Vagina (tissue), 2 donors: ENCODE data around the gene TAF10. TPM values are rescaled to one million over a fixed set of nuclear protein-coding genes. Genes with fewer than 3 reads are reported as not detected.

Experiments used
- DNase-seq, 2 donors: peaks; one replicate each; pipeline ENCODE4 v3.0.0-alpha.2; 2017; ENCODE audit errors: extremely low spot score in 2 of 2
- H3K27ac ChIP-seq: fragments of 200-600 bp; sonication (generic); one replicate; pipeline ENCODE4 v1.5.1; 2019
- H3K27me3 ChIP-seq: fragments of 200-600 bp; sonication (generic); one replicate; pipeline ENCODE4 v1.5.1; 2019
- H3K36me3 ChIP-seq, 2 donors: fragments of 200-600 bp; sonication (generic); one replicate each; pipeline ENCODE4 v1.5.1; 2017 to 2019
- H3K4me1 ChIP-seq: fragments of 200-600 bp; sonication (generic); one replicate; pipeline ENCODE4 v1.5.1; 2019
- H3K4me3 ChIP-seq, 2 donors: fragments of 200-600 bp; sonication (generic); 1 replicate in 1 of 2; 2 replicates in 1 of 2; pipeline ENCODE4 v1.5.1; 2016 to 2019
- H3K9me3 ChIP-seq: fragments of 200-600 bp; sonication (generic); one replicate; pipeline ENCODE4 v1.5.1; 2019
- POLR2A ChIP-seq, 2 donors: fragments of 450-650 bp; IDR thresholded peaks; one replicate each; pipeline ENCODE4 v1.6.1; 2017; ENCODE audit warnings: antibody characterized with exemption in 2 of 2, mild to moderate bottlenecking in 2 of 2, moderate library complexity in 2 of 2
- POLR2AphosphoS5 ChIP-seq, 2 donors: sonication (generic); formaldehyde crosslinking; IDR thresholded peaks; one replicate each; pipeline ENCODE4 v1.9.0; 2017; ENCODE audit warnings: antibody characterized with exemption in 2 of 2, mild to moderate bottlenecking in 2 of 2, low read depth in 1 of 2; ENCODE audit not compliant: insufficient read depth in 1 of 2
- intact Hi-C: fragments of 100-400 bp; cut with DNase I; formaldehyde crosslinking; loops from one replicate; pipeline ENCODE4 v1.15.1; 2023
- total RNA-seq: library from RNA; depleted of rRNA; stranded (reverse); fragments of >200 nt; gene quantifications from one replicate; pipeline ENCODE4 v1.2.3, GENCODE V29; 2016
- TF ChIP-seq, protein P1 (sequence below), 3 experiments: fragments of 450-650 bp in 2 of 3; fragments of 200-600 bp in 1 of 3; sonication (generic) in 1 of 3; IDR thresholded peaks; one replicate each; pipeline ENCODE4 v1.5.1; 2017 to 2019; ENCODE audit warnings: antibody characterized with exemption in 3 of 3, mild to moderate bottlenecking in 2 of 3, moderate library complexity in 2 of 3

TAF10 gene
- total RNA-seq = 48.1 TPM

DNA sequence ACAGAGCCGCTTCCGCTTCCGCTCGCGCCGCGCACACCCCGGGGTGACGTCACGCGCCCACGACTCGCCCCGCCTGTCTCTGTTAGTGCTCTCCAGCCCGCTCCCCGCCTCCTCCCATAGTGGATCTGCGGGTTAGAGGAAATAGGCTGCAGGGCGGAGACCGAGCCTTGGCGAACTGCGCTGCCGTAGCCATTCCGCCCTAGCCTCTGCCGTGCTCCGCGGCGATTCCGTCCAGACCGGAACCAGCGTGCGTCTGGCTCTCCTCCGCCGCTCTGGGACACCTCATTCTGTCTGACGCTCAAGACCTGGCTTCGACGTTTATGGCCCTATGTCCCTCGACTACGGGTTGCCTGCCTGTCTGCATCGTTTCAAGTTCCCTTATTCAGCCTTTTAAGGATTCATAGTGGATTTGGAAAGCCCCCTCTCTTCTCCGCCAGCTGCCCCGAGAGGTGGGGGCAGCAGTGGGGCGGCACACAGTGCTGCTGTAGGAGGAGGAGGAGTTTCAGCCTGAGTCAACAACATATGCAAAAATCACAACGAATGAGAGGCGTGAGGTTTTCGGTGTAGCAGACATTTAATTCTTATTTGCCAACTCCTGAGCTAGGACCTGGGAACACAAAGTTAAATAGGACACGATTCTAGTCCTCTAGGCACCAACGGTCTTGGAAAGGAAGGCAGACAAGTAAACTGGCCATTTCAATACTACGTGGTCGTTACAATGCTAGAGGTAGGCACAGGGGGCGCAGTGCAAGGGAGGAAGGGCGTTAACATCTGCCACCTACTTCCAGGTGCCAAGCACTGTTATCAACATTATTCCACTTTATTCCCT, at the start of gene TAF10:
Gene TAF10 (minus strand): TSS at position 4 of the 829 bp plus-strand sequence. CDS start 27 bp downstream, outside the sequence.
- DNase-seq = peak; percentile 97
- Histone ChIP-seq H3K36me3 (peaks cover 0 to 37% of the 10 kb centered on the region in 2 donors), H3K27ac (peak within 1 kb of the TSS; percentile 95), H3K9me3 (no peaks in the 10 kb centered on the region), H3K27me3 (no peaks in the 10 kb centered on the region), H3K4me3 (peak within 1 kb of the TSS; percentile 82 to 86), H3K4me1 (peaks cover 33% of the 10 kb centered on the region)
- peak in 1 of 2 donors; percentile 95 for TF ChIP-seq POLR2A (IDR thresholded peaks at IDR 0.05)
- TF ChIP-seq POLR2AphosphoS5 (IDR thresholded peaks at IDR 0.05; ENCODE audit: insufficient read depth in 1 of 2, low read depth in 1 of 2) = peak; percentile 84 to 99
- TF ChIP-seq, protein P1, sequence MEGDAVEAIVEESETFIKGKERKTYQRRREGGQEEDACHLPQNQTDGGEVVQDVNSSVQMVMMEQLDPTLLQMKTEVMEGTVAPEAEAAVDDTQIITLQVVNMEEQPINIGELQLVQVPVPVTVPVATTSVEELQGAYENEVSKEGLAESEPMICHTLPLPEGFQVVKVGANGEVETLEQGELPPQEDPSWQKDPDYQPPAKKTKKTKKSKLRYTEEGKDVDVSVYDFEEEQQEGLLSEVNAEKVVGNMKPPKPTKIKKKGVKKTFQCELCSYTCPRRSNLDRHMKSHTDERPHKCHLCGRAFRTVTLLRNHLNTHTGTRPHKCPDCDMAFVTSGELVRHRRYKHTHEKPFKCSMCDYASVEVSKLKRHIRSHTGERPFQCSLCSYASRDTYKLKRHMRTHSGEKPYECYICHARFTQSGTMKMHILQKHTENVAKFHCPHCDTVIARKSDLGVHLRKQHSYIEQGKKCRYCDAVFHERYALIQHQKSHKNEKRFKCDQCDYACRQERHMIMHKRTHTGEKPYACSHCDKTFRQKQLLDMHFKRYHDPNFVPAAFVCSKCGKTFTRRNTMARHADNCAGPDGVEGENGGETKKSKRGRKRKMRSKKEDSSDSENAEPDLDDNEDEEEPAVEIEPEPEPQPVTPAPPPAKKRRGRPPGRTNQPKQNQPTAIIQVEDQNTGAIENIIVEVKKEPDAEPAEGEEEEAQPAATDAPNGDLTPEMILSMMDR (IDR thresholded peaks at IDR 0.05) = peak in 2 of 3 experiments; percentile 6 to 34
- intact Hi-C loops = no loop called here

DNA sequence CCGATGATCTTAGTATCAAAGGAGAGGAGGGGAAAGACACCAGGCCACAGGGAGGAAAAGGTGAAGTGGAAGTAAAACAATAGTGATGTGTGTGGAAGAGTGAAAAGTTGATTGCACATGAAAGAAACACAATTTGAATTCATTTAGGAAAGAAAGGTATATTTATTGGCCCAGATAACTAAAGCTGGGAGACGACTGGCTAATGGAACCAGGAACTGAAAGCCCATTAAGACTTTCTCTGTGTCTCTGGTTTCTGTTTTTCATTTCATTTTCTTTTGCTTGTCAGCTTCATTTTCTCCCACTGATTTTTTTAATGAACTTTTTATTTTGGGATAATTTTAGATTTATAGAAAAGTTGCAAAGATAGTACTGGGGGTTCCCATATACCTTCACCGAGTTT, 48.7 kb upstream of the TAF10 start:
- intact Hi-C loops = no loop called here
- TF ChIP-seq POLR2AphosphoS5 (IDR thresholded peaks at IDR 0.05; ENCODE audit: insufficient read depth in 1 of 2, low read depth in 1 of 2) = no peak
- TF ChIP-seq, protein P1 (IDR thresholded peaks at IDR 0.05) = no peak
- no peak for TF ChIP-seq POLR2A (IDR thresholded peaks at IDR 0.05)
- Histone ChIP-seq H3K36me3 (no peaks in the 10 kb centered on the region), H3K27me3 (no peaks in the 10 kb centered on the region), H3K27ac (no peak overlapping the region), H3K4me3 (no peak overlapping the region), H3K9me3 (no peaks in the 10 kb centered on the region), H3K4me1 (no peaks in the 10 kb centered on the region)
- DNase-seq = no peak

DNA sequence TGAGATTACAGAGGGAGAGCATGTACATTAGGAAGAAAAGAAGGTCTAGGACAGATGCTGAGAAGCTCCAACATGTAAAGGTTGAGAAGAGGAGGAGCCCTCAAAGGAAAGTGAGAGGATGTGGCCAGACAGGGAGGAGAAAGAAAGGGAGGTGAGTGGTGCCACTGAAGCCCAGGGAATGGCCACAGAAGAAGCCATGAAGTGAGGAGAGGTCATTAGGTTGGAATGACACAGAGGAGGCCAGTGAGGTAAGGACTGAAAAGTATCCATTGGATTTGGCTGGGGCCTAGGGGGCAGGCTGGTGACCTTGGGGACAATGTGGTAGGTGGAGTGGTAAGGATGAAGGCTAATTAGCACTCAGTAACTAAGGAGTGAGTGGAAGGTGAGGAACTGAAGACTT, 46.6 kb upstream of the TAF10 start:
- Histone ChIP-seq H3K9me3 (no peaks in the 10 kb centered on the region), H3K36me3 (no peaks in the 10 kb centered on the region), H3K4me1 (peaks cover 17% of the 10 kb centered on the region), H3K27me3 (no peaks in the 10 kb centered on the region), H3K27ac (no peak overlapping the region), H3K4me3 (no peak overlapping the region)
- intact Hi-C loops = loop anchor here (10.0 kb wide), 1 partner anchor 54 kb away; the partner anchor contains the start of genes ILK and RRP8
- TF ChIP-seq POLR2AphosphoS5 (IDR thresholded peaks at IDR 0.05; ENCODE audit: insufficient read depth in 1 of 2, low read depth in 1 of 2) = no peak
- TF ChIP-seq POLR2A (IDR thresholded peaks at IDR 0.05) = no peak
- TF ChIP-seq, protein P1 (IDR thresholded peaks at IDR 0.05) = no peak
- DNase-seq = peak in 1 of 2 donors; percentile 64

GRCh38 chr11:6657346-6657745, 45.3 kb upstream of the TAF10 start:
- no peaks in the 10 kb centered on the region for H3K27me3 ChIP-seq
- intact Hi-C loops = loop anchor here (10.0 kb wide), 1 partner anchor 53 kb away; the partner anchor contains the start of genes ILK and RRP8
- H3K36me3 ChIP-seq = no peaks in the 10 kb centered on the region
- TF ChIP-seq POLR2A (IDR thresholded peaks at IDR 0.05) (no peak), POLR2AphosphoS5 (IDR thresholded peaks at IDR 0.05; ENCODE audit: insufficient read depth in 1 of 2, low read depth in 1 of 2) (no peak)
- TF ChIP-seq, protein P1 (IDR thresholded peaks at IDR 0.05) = no peak
- peak overlapping the region; percentile 92 for H3K27ac ChIP-seq
- no peak for DNase-seq
- H3K4me3 ChIP-seq = no peak overlapping the region
- peaks cover 17% of the 10 kb centered on the region for H3K4me1 ChIP-seq
- no peaks in the 10 kb centered on the region for H3K9me3 ChIP-seq

GRCh38 chr11:6656936-6657335, 44.9 kb upstream of the TAF10 start:
- TF ChIP-seq POLR2AphosphoS5 (IDR thresholded peaks at IDR 0.05; ENCODE audit: insufficient read depth in 1 of 2, low read depth in 1 of 2) (no peak), POLR2A (IDR thresholded peaks at IDR 0.05) (no peak)
- TF ChIP-seq, protein P1 (IDR thresholded peaks at IDR 0.05) = no peak
- Histone ChIP-seq H3K27ac (peak overlapping the region; percentile 92), H3K4me1 (peaks cover 17% of the 10 kb centered on the region), H3K9me3 (no peaks in the 10 kb centered on the region), H3K36me3 (no peaks in the 10 kb centered on the region), H3K27me3 (no peaks in the 10 kb centered on the region), H3K4me3 (peak overlapping the region in 1 of 2 donors; percentile 57)
- peak in 1 of 2 donors; percentile 87 for DNase-seq
- intact Hi-C loops = loop anchor here (10.0 kb wide), 1 partner anchor 52 kb away; the partner anchor contains the start of genes ILK and RRP8
